Measurements from ENCODE around the gene PLD1.

- TF ChIP-seq CTCF (IDR thresholded peaks at IDR 0.05; ENCODE audit: insufficient read depth, low read length) = no peak
- no peak for TF ChIP-seq POLR2AphosphoS5 (IDR thresholded peaks at IDR 0.05; ENCODE audit: low read depth)
- no peak for TF ChIP-seq REST (IDR thresholded peaks at IDR 0.05; ENCODE audit: insufficient replicate concordance, low read depth)
These were observed 33.3 kb downstream of the PLD1 start for GRCh38 chr3:171776839-171777583.

Data from HL-60 (cell line).